ENCODE data around the gene SYP.
"Not testable (repeated sequence)": the region's sequence is repeated elsewhere in the genome, so short reads cannot be mapped to it uniquely, and the experiment has no call there.

DNA sequence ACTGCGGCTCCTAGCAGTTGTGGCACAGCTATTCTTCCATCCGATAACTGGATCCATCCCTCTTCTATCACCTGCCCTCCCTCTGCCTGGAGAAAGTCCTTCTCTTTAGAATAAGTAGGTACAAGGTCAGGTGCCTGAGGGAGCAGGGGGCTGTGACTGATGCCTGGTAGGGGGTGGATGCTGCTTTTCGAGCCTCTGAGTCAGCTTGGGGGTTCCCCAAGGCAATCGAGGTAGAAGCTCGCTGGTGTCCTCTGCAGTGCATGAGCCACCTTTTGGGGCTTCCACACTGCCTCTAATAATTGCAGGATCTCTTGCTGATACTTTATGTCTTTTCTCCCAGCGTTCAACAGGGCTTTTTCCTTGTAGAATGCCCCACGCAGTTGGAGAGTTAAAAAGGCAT lies 56.8 kb downstream of the SYP start:
- TF ChIP-seq POLR2AphosphoS5, POLR2A (IDR thresholded peaks at IDR 0.05): not testable (repeated sequence)
- TF ChIP-seq, protein P1, sequence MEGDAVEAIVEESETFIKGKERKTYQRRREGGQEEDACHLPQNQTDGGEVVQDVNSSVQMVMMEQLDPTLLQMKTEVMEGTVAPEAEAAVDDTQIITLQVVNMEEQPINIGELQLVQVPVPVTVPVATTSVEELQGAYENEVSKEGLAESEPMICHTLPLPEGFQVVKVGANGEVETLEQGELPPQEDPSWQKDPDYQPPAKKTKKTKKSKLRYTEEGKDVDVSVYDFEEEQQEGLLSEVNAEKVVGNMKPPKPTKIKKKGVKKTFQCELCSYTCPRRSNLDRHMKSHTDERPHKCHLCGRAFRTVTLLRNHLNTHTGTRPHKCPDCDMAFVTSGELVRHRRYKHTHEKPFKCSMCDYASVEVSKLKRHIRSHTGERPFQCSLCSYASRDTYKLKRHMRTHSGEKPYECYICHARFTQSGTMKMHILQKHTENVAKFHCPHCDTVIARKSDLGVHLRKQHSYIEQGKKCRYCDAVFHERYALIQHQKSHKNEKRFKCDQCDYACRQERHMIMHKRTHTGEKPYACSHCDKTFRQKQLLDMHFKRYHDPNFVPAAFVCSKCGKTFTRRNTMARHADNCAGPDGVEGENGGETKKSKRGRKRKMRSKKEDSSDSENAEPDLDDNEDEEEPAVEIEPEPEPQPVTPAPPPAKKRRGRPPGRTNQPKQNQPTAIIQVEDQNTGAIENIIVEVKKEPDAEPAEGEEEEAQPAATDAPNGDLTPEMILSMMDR (IDR thresholded peaks at IDR 0.05): not testable (repeated sequence)
